ENCODE data around the gene PSIP1.

GRCh38 chr9:15522130-15522755 is 11.5 kb upstream of the PSIP1 start:
- TF ChIP-seq EP300 (IDR thresholded peaks at IDR 0.05) (no peak), CTCF (IDR thresholded peaks at IDR 0.05) (no peak)
